GM19463 (cell line): ENCODE measurements around the gene ITGA2B.
"Not testable (repeated sequence)": the region's sequence is repeated elsewhere in the genome, so short reads cannot be mapped to it uniquely, and the experiment has no call there.

ENCODE experiments used
- ATAC-seq: cut with Tn5 transposase; IDR thresholded peaks from one replicate; pipeline ENCODE4 v1.9.1; 2021; ENCODE audit warnings: mild to moderate bottlenecking, moderate library complexity; ENCODE audit not compliant: unreplicated experiment

The ITGA2B gene

DNA sequence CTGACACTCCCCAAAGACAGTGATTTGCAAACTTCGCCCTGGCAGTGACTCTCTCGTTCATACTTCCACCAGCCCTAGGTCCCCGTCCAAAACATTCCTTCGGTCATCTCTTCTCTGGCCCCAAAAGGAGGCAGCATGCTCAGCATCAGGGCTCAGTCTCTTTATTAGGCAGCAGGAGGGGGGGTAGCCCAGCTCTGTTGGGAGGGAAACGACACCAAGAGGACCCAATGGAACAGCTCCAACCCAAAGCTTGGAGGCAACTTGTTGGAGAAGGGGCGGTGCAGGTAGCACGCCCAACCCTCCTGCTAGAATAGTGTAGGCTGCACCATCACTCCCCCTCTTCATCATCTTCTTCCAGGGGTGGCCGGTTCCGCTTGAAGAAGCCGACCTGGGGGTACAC, 17.4 kb downstream of the ITGA2B start:
- no peak for ATAC-seq

- ATAC-seq: not testable (repeated sequence)
These were observed 19.9 kb downstream of the ITGA2B start for GRCh38 chr17:44369414-44370023.

GRCh38 chr17:44368391-44369243, 20.8 kb downstream of the ITGA2B start:
- ATAC-seq: not testable (repeated sequence)

DNA sequence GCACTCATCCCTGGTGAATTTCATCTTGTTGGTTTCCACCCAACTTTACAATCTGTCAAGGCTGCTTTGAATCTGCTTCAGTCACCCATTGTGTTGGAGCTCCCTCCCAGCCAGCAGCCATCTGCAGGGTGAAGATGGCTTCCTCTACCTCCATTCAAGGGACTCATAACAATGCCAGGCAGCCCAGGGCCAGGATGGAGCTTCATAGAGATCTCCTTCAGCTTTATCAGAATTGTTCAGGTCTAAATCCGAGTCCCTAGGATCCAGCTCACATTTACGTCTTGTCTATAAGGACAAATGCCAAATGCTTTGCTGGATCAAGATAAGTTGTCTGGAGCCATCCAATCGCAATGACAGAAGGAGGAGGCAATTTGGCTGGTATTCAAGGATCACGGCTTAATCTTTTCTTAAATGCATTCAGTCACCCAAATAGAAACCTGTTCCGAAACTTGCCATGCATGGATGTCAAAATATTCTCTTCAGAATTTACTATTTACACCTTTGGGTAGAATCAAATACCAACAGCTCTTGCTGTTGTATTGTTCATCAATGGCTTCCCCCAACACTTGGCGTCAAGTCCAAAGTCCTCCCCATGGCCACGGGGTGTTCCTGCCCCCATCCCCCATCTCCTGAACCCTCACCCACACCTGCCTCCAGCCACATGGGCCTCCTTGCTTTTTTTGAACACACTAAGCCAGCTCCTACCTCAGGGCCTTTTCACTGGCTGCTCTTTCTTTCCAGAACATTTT, 22.0 kb downstream of the ITGA2B start:
- no peak for ATAC-seq

DNA sequence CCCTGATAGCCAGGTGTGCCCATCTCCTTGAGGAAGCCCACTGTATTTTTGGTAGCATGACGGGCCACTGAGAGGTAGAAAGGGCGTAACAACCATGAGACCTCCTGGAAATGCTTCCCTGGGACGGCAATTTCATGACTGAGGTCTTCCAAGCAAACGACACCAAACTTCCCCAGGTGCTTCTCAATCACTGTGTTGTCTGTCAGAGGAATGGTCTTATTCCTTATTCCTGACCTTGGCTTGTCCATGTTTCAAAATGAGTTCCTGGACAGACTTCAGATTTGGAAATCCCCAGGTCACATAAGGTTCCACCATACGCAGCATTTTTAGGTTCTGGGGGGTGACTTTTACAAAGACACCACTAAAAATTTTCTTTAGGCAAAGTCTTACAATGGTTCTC, 24.4 kb downstream of the ITGA2B start:
- ATAC-seq: not testable (repeated sequence)

DNA sequence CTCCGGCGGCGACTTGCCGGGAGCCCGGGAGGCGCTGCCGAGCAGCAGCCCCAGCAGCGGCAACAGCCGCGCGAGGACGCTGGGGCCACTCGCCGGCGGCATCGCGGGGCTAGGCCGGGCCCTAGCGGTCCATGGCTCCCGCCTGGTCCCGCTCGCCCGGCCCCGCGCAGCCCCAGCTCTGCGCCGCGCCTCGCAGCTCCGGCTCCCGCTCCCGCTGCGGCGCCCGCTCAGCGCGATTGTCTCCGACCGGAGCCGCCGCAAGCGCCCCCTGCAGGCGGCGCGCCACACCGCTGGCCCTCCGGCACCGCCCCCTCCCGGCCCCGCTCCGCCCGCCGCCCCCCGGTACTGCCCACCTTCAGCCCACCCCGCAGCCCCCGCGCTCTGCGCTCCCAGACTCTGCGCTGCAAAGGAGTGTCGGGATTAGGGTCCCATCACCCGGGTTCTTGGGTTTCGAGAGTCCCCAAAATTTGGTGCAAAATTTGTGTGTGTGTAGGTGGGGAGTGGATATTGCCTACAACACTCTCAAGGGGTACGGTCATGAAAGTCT, 25.8 kb downstream of the ITGA2B start, which contains the start of gene FAM171A2:
FAM171A2 (minus strand) TSS at position 241 of the 547 bp plus-strand sequence; CDS start at position 102, 139 bp downstream.
- no peak for ATAC-seq

DNA sequence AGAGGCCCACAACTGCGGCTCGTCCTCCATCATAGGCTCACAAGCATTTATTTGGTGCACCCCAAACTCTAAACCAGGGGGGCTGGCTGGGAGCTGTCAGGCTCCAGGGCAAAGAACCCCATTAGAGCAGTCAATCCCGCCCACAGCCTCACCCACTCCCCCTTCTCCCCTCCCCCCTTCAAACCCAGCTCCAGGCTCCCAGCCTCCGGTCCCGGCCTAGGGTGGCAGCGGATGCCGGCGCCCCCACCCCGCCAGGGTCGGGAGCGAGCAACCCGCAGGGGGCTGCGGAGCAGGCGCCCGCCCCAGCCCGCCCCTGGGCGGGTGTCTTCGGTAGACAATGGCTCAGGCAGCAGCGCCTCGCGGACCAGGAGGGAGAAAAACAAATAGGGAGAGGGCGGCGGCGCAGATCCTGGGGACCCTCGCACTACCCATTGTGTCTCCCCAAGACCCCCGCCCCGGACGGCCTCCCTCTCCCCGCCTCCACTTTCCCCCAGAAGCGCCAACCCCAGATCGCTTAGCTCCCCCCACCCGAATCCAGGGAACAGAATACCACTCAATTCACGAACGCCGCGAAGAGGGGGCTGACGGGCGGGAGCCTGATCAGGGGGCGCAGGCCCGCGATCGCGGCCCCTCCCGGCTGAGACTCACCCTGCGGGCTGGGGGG, 26.4 kb downstream of the ITGA2B start:
- ATAC-seq: no peak

GRCh38 chr17:44362459-44362948, 26.9 kb downstream of the ITGA2B start:
- no peak for ATAC-seq

DNA sequence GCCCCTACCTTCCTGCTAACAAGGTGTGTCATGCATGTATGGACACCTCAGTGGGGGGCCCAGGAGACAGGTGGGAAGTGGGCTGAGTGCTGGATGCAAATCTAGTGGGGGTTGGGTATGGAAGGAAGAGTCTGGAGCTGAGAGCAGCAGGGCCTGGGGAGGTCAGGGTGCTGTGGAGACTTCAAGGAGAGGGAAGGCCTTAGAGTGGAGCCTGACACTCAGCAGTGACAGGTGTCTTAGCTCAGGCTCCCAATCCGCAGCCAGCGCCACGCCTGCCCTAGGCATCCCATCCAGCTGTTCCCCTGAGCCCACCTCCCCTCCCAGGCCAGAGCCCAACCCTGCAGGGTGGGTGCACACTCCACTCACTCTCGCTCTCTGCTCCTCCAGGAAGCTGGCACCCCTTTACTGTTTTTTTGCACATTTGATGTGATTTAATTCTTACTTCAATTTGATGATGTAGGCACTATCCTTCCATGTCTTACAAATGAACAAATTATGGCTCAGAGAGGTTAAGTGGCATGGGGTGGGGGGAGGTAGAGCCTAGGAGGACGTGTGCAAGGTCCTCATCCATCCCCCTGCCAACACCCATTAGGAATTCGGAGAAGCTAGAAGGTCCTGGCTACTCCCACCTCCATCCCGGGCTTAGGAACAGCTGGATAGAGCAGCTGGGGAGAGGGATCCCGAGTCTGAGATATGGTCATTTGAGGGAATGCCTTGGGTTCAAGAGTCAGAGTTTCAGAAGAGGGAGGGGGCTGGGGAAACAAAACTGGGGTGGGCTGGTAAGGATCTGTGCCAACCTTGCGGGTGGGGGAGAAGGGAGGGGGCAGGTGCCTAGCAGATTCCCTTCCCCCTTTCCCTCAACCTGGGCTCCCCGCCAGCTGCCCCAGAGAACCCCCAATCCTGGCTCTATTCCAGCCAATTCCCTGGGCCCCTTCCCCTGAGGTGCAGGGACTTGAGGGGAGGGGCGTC, 27.9 kb downstream of the ITGA2B start:
- no peak for ATAC-seq

- ATAC-seq: no peak
These were observed 28.6 kb downstream of the ITGA2B start for GRCh38 chr17:44360826-44361225.

GRCh38 chr17:44360144-44360533, 29.3 kb downstream of the ITGA2B start:
- no peak for ATAC-seq

DNA sequence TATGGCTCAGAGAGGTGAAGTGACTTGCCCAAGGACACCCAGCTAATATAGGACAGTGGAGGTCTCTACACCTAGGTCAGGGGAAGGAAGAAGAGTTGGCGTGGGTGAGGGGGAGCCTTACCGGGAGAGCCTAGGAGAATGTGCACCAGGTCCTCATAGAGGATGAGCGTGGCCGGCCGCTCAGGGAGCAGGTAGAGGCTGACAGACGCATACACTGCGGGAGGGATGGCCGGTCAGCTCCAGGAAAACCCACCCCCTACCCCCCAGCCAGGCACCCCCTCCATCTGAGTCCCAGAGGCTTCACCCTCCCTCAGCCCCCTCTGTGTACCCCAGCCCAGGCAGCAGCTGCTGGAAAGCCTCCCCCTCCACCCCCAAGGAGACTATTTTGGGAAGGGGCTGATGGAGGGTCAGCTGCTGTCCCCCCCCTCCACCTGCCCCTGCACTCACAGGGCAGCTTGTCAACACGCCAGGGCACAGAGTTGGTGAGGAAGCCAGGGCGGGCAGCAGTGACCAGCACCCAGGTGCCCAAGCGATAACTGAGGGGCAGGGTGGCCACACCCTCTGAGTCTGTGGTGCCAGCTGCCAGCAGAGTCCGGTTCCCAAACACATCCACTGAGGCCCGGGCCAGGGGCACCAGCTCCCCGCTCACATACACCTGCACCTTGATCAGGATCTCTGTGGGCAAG, 29.8 kb downstream of the ITGA2B start:
- no peak for ATAC-seq

- ATAC-seq: no peak
These were observed 30.4 kb downstream of the ITGA2B start for GRCh38 chr17:44359006-44359405.

GRCh38 chr17:44358066-44358465, 31.4 kb downstream of the ITGA2B start:
- no peak for ATAC-seq

DNA sequence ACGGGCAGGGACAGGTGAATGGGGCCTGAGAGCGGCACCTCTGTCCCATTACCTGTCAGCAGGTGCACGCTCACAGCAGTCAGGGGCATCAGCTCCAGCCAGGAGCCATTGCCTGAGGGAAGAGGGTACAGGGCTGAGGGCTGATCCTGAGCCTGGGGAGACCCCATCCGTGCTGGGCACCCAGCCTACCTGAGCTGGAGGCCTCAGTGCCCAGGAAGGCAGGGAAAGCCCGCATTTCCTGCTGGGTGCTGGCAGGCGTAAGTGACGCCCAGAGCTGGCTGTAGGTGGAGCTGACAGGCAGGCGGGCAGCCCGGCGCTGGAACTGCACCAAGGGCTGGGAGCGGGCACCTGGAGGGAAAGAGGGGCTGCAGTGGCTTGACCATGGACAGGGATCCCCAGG, 33.2 kb downstream of the ITGA2B start:
- ATAC-seq: no peak

- no peak for ATAC-seq
These were observed 33.8 kb downstream of the ITGA2B start for GRCh38 chr17:44355642-44356099.

DNA sequence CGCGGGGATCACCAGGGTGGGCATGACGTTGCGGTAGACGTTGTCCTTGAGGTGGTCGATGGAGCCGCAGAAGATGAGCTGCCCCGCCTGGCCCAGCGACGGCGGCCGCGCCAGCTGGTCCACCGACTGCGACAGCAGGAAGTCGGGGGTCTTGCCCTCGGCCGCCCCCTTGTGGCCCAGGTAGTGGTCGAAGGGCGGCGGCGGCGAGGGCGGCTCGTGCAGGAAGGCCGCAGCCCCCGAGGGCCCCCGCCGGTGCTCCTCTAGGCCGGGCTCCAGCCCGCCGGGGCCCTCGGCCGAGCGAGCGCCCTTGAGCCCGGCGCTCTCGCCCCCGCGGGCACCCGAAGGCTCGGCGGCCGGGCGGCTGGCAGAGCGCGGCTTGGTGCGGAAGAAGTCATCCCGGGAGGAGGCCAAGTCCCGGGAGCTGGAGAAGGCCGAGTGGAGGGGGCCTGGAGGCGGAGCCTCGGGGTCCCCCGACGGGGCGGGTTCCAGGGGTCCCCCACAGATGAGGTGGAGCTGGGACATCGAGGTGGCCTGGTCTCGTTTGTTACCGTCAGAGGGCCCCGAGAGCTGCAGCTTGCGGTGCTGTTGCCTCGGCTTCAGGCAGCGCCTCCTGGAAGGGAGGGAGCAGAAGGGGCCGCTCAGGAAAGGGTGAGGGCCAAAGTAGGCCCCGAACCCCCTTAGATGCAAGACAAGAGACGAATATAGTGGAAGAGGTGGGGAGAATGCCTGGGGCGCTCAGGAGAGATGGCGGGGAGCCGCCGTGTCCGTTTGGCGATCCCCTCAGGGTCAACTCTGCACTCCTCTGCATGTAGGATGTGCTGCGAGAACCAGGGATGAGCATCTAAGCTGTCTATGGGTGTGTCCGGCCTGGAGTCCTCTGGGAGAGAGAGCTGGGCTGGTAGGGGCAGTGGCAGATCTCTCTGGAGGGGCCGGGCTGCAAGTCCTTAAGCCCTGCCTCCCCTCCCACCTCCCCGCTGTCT, 34.6 kb downstream of the ITGA2B start:
- ATAC-seq: no peak
